HL-60 (cell line): ENCODE measurements around the gene MPV17L.
"Not testable (repeated sequence)": the region's sequence is repeated elsewhere in the genome, so short reads cannot be mapped to it uniquely, and the experiment has no call there.

Experiments used
- DNase-seq, 2 experiments: peaks; one replicate each; pipeline ENCODE4 v3.0.0-alpha.2; 2010 to 2020; ENCODE audit warnings: low read depth in 1 of 2, low spot score in 1 of 2
- H3K27ac ChIP-seq: fragments of 250-450 bp; sonication (Bioruptor Pico); replicated peaks from 2 replicates; pipeline ENCODE4 v1.5.1; 2020; ENCODE audit warnings: mild to moderate bottlenecking, moderate library complexity
- H3K27me3 ChIP-seq: fragments of 250-450 bp; sonication (Bioruptor Pico); 2 replicates; pipeline ENCODE4 v1.5.1; 2021; ENCODE audit warnings: mild to moderate bottlenecking, moderate library complexity; ENCODE audit not compliant: insufficient read depth, poor library complexity, severe bottlenecking
- H3K4me3 ChIP-seq: replicated peaks from 2 replicates; pipeline ENCODE4 v1.5.1; 2011; ENCODE audit warnings: mild to moderate bottlenecking, control low read depth, low read length; ENCODE audit not compliant: insufficient read depth
- GABPA ChIP-seq: IDR thresholded peaks from 2 replicates; pipeline ENCODE4 v1.6.1; 2012; ENCODE audit warnings: low read depth
- POLR2AphosphoS5 ChIP-seq: IDR thresholded peaks from 2 replicates; pipeline ENCODE4 v1.6.1; 2012; ENCODE audit warnings: low read depth
- SPI1 ChIP-seq: IDR thresholded peaks from 2 replicates; pipeline ENCODE4 v1.6.1; 2012; ENCODE audit warnings: low read depth, mild to moderate bottlenecking, borderline replicate concordance
- TF ChIP-seq, protein P1 (sequence below): IDR thresholded peaks from one replicate; pipeline ENCODE4 v1.5.1; 2011; ENCODE audit warnings: low read length, control low read depth, inconsistent platforms; ENCODE audit not compliant: insufficient read depth
- TF ChIP-seq, protein P2 (sequence below): IDR thresholded peaks from 2 replicates; pipeline ENCODE4 v1.6.1; 2012; ENCODE audit warnings: low read depth; ENCODE audit not compliant: insufficient replicate concordance

MPV17L gene

DNA sequence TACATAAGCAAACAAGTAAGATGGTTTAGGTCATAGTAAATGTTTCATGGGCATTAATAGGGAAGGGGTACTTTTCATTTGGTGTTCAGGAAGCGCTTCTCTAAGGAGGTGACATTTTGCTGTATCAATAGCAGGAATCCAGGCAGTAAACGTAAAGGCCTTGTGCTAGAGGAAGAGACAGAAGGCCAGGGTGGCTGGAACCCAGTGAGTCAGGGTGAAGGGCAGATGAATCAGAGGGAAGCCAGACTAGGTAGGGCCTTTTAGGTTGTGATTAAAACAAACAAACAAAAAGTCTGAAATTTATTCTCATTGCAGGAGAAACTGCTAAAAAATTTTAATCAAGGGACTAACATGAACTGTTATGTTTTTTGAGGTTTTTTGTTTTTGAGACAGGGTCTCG is 45.3 kb downstream of the MPV17L start:
- DNase-seq: no peak
- peaks cover 5% of the 10 kb centered on the region for H3K27me3 ChIP-seq
- H3K4me3 ChIP-seq: no peak overlapping the region
- TF ChIP-seq POLR2AphosphoS5 (no peak), SPI1 (no peak), GABPA (no peak)
- TF ChIP-seq, protein P1, sequence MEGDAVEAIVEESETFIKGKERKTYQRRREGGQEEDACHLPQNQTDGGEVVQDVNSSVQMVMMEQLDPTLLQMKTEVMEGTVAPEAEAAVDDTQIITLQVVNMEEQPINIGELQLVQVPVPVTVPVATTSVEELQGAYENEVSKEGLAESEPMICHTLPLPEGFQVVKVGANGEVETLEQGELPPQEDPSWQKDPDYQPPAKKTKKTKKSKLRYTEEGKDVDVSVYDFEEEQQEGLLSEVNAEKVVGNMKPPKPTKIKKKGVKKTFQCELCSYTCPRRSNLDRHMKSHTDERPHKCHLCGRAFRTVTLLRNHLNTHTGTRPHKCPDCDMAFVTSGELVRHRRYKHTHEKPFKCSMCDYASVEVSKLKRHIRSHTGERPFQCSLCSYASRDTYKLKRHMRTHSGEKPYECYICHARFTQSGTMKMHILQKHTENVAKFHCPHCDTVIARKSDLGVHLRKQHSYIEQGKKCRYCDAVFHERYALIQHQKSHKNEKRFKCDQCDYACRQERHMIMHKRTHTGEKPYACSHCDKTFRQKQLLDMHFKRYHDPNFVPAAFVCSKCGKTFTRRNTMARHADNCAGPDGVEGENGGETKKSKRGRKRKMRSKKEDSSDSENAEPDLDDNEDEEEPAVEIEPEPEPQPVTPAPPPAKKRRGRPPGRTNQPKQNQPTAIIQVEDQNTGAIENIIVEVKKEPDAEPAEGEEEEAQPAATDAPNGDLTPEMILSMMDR: no peak
- TF ChIP-seq, protein P2, sequence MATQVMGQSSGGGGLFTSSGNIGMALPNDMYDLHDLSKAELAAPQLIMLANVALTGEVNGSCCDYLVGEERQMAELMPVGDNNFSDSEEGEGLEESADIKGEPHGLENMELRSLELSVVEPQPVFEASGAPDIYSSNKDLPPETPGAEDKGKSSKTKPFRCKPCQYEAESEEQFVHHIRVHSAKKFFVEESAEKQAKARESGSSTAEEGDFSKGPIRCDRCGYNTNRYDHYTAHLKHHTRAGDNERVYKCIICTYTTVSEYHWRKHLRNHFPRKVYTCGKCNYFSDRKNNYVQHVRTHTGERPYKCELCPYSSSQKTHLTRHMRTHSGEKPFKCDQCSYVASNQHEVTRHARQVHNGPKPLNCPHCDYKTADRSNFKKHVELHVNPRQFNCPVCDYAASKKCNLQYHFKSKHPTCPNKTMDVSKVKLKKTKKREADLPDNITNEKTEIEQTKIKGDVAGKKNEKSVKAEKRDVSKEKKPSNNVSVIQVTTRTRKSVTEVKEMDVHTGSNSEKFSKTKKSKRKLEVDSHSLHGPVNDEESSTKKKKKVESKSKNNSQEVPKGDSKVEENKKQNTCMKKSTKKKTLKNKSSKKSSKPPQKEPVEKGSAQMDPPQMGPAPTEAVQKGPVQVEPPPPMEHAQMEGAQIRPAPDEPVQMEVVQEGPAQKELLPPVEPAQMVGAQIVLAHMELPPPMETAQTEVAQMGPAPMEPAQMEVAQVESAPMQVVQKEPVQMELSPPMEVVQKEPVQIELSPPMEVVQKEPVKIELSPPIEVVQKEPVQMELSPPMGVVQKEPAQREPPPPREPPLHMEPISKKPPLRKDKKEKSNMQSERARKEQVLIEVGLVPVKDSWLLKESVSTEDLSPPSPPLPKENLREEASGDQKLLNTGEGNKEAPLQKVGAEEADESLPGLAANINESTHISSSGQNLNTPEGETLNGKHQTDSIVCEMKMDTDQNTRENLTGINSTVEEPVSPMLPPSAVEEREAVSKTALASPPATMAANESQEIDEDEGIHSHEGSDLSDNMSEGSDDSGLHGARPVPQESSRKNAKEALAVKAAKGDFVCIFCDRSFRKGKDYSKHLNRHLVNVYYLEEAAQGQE: no peak
- no peak overlapping the region for H3K27ac ChIP-seq

DNA sequence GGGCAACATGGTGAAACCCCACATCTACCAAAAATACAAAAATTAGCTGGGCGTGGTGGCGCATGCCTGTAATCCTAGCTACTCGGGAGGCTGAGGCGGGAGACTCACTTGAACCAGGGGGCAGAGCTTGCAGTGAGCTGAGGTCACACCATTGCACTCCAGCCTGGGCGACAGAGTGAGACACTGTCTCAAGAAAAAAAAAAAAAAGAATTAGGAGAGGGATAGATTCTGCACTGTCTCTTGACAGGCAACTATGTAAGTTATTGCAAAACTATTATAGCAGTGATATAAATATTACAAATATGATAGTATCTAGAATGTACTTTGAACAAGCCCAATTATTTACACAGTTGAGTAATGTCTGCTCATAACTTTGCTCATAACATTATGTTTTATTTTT is 46.6 kb downstream of the MPV17L start:
- DNase-seq, H3K4me3 ChIP-seq, H3K27me3 ChIP-seq, H3K27ac ChIP-seq: not testable (repeated sequence)

DNA sequence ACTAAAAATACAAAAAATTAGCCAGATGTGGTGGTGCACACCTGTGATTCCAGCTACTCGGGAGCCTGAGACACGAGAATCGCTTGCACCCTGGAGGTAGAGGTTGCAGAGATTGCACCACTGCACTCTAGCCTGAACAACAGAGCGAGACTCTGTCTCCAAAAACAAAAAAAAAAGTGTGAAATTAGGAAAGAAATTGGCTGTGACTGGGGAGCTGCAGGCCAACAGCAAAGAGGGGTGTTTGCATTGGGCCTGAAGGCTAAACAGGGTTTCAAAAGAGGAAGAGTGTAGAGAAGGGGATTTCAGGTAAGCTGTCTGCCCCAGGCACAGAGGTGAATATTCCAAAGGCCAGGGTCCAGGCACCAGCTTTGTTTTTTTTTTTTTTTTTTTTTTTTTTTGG is 48.2 kb downstream of the MPV17L start:
- Histone ChIP-seq H3K27me3 (no peaks in the 10 kb centered on the region), H3K27ac (no peak overlapping the region), H3K4me3 (no peak overlapping the region)
- TF ChIP-seq, protein P2: no peak
- TF ChIP-seq, protein P1: no peak
- TF ChIP-seq GABPA (no peak), SPI1 (no peak), POLR2AphosphoS5 (no peak)
- DNase-seq: no peak

DNA sequence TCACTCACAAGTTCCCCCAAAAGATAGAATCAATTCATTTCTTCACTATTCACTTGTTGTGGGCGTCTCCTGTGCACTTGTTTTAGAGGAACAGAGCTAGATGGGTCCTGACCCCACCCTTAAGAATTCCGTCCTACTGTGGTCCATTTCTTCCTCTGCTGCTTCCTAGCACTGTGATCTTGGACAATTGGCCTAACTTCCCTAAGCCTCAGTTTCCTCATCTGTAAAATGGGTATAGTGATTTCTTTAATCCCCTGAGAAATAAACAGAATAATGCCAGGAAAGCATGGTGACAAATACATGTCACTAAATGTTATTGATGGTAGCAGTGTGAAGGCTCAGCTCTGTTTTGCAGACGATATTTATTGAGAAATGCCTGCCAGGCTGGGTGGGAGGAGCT is 48.7 kb downstream of the MPV17L start:
- TF ChIP-seq GABPA: no peak
- TF ChIP-seq, protein P2: no peak
- no peak overlapping the region for H3K4me3 ChIP-seq
- H3K27ac ChIP-seq: no peak overlapping the region

More for the DNA sequence above, 48.7 kb downstream of the MPV17L start:
- no peaks in the 10 kb centered on the region for H3K27me3 ChIP-seq
- no peak for DNase-seq
